KMS-11 (cell line): ENCODE data around the gene MAGEL2.

Experiments
- H2AFZ ChIP-seq: fragments of 200-600 bp; sonication (generic); 2 replicates; pipeline ENCODE4 v1.6.1; 2016; ENCODE audit warnings: antibody characterized with exemption, mixed run types, low read depth
- H3K27ac ChIP-seq: fragments of 200-600 bp; sonication (generic); 2 replicates; pipeline ENCODE4 v1.6.1; 2016; ENCODE audit warnings: mild to moderate bottlenecking, mixed run types
- H3K27me3 ChIP-seq: fragments of 200-600 bp; sonication (generic); 2 replicates; pipeline ENCODE4 v1.6.1; 2017; ENCODE audit warnings: mild to moderate bottlenecking, low read depth, mixed run types, moderate library complexity; ENCODE audit not compliant: insufficient read depth
- H3K36me3 ChIP-seq: fragments of 200-600 bp; sonication (generic); 2 replicates; pipeline ENCODE4 v1.6.1; 2017; ENCODE audit warnings: mild to moderate bottlenecking, mixed run types; ENCODE audit not compliant: insufficient read depth
- H3K4me1 ChIP-seq: fragments of 200-600 bp; sonication (generic); 2 replicates; pipeline ENCODE4 v1.6.1; 2016; ENCODE audit warnings: mild to moderate bottlenecking, low read depth, mixed run types; ENCODE audit not compliant: poor library complexity, severe bottlenecking
- H3K4me2 ChIP-seq: fragments of 200-600 bp; sonication (generic); 2 replicates; pipeline ENCODE4 v1.7.0; 2016; ENCODE audit warnings: mild to moderate bottlenecking, mixed run types
- H3K4me3 ChIP-seq: fragments of 200-600 bp; sonication (generic); IDR thresholded peaks from 2 replicates; pipeline ENCODE4 v1.6.1; 2017; ENCODE audit warnings: low read depth, low read length, mixed read lengths; ENCODE audit not compliant: insufficient read depth
- H3K79me2 ChIP-seq: fragments of 200-600 bp; sonication (generic); 2 replicates; pipeline ENCODE4 v1.6.1; 2016; ENCODE audit warnings: low read depth, mixed run types; ENCODE audit not compliant: insufficient read depth
- H3K9ac ChIP-seq: fragments of 200-600 bp; sonication (generic); 2 replicates; pipeline ENCODE4 v1.6.1; 2016; ENCODE audit warnings: mild to moderate bottlenecking, mixed run types
- H4K20me1 ChIP-seq: fragments of 200-600 bp; sonication (generic); 2 replicates; pipeline ENCODE4 v1.6.1; 2016; ENCODE audit warnings: mild to moderate bottlenecking, mixed run types; ENCODE audit not compliant: insufficient read depth
- TF ChIP-seq, protein P1 (sequence below): fragments of 200-600 bp; sonication (generic); conservative IDR thresholded peaks from 2 replicates; pipeline ENCODE4 v1.6.1; 2017; ENCODE audit warnings: low read depth, mild to moderate bottlenecking, antibody characterized with exemption, low read length, moderate library complexity, mixed read lengths

The MAGEL2 gene

DNA sequence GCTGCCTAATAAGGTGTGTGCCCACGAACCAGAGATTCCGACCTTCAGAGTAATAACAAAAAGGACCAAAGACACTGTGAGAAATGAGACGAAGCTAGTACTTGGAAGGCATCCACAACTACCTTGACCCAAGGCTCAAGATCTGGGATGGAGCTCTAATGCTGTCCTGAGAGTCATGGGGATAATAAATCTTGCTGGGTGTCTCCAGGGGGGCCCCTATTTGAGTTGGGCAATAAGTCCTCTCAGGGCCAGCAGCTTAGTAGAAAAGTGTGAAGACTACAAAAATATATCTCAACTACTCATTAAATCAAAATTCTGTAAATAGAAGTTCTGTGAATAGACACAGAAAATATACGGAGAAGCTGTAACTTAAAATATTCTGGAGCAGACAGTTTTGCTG, 42.3 kb upstream of the MAGEL2 start:
- Histone ChIP-seq H3K27me3 (no peaks in the 10 kb centered on the region), H3K36me3 (no peaks in the 10 kb centered on the region), H4K20me1 (no peaks in the 10 kb centered on the region), H3K27ac (no peak overlapping the region), H3K4me2 (no peak overlapping the region), H2AFZ (no peak overlapping the region), H3K4me1 (no peaks in the 10 kb centered on the region), H3K9ac (no peak overlapping the region), H3K4me3 (no peak overlapping the region), H3K79me2 (no peaks in the 10 kb centered on the region)
- TF ChIP-seq, protein P1, sequence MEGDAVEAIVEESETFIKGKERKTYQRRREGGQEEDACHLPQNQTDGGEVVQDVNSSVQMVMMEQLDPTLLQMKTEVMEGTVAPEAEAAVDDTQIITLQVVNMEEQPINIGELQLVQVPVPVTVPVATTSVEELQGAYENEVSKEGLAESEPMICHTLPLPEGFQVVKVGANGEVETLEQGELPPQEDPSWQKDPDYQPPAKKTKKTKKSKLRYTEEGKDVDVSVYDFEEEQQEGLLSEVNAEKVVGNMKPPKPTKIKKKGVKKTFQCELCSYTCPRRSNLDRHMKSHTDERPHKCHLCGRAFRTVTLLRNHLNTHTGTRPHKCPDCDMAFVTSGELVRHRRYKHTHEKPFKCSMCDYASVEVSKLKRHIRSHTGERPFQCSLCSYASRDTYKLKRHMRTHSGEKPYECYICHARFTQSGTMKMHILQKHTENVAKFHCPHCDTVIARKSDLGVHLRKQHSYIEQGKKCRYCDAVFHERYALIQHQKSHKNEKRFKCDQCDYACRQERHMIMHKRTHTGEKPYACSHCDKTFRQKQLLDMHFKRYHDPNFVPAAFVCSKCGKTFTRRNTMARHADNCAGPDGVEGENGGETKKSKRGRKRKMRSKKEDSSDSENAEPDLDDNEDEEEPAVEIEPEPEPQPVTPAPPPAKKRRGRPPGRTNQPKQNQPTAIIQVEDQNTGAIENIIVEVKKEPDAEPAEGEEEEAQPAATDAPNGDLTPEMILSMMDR, result no peak

DNA sequence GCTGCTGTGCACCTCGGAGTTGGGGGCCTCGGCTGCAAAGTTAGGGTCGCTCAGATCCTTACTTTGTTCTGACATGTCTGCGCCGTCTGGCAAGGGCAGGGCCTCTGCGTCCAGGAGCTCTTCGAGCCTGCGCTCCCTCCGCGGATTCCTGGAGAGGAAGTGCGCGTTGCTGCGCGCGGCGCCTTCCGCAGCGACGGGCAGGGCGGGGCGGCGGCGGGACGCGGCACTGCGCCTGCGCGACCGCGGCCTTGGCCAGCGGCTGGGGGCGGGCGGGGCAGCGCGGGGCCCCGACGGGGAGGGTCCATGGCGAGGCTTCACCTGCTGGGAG, 39.4 kb upstream of the MAGEL2 start, which contains the start of gene NDN:
Gene NDN, minus strand, starts transcription at position 163 of the 328 bp plus-strand sequence. Its CDS starts 88 bp downstream, at position 75.
- no peak within 1 kb of the TSS for H3K9ac ChIP-seq
- no peak within 1 kb of the TSS for H2AFZ ChIP-seq
- no peaks in the 10 kb centered on the region for H3K36me3 ChIP-seq
- no peaks in the 10 kb centered on the region for H3K27me3 ChIP-seq
- H3K79me2 ChIP-seq, result no peaks in the 10 kb centered on the region
- TF ChIP-seq, protein P1, result no peak
- no peak within 1 kb of the TSS for H3K27ac ChIP-seq
- H3K4me3 ChIP-seq, result no peak within 1 kb of the TSS
- no peaks in the 10 kb centered on the region for H4K20me1 ChIP-seq
- no peaks in the 10 kb centered on the region for H3K4me1 ChIP-seq
- H3K4me2 ChIP-seq, result no peak within 1 kb of the TSS

DNA sequence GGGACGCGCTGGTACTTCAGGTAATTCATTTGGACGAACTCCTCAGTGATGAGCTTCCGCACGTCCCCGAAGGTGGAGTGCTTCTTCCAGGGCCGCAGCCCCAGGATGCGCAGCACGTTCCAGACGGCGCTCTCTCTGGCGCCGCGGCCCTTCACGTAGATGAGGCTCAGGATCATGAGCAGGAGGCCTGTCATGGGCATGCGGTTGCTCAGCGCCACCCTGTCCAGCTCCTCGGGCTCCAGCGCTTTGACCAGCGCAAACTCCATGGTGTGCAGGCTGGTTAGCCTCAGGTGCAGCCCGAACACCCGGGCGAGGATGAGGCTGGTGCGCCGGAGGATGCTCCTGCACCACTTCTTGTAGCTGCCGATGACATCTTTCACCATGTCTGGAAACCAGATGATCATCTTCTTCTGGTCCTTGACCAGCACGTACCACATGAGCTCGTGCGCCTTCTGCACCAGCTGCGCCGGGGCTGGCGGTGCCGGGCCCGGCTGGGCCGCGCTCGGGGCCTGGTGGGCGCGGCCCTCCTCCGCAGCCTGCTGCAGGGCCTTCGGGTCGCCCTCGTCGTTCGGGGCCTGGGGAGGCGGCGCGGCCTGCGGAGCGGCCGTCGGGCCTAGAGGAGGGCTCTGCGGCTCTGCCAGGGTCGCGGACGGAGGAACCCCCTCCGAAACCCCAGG, 38.9 kb upstream of the MAGEL2 start:
- Histone ChIP-seq H3K4me3 (no peak overlapping the region), H3K4me2 (no peak overlapping the region), H3K4me1 (no peaks in the 10 kb centered on the region), H3K36me3 (no peaks in the 10 kb centered on the region), H4K20me1 (no peaks in the 10 kb centered on the region), H3K9ac (no peak overlapping the region), H3K79me2 (no peaks in the 10 kb centered on the region), H2AFZ (no peak overlapping the region), H3K27me3 (no peaks in the 10 kb centered on the region), H3K27ac (no peak overlapping the region)
- TF ChIP-seq, protein P1, result no peak

DNA sequence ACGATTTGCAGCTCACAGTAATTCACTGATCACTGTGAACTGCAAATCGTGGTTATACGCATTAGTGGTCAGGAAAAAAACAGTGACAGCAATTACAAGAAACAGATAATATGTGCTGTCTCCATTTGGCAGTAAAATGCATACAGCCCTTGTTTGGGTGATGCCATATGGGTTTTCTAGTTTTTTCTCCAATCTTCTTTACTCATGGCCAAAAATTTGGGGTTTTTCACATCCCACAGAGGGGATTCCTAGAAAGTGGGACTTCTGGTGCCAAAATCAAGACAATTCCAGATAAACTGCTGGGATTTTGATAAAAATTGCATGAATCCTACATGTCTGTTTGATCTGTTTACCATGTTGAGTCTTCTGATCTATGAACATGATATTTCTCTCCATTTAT, 23.8 kb upstream of the MAGEL2 start:
- H3K27me3 ChIP-seq, result no peaks in the 10 kb centered on the region
- H3K4me1 ChIP-seq, result no peaks in the 10 kb centered on the region
- no peak overlapping the region for H3K9ac ChIP-seq
- no peak overlapping the region for H3K27ac ChIP-seq
- no peaks in the 10 kb centered on the region for H4K20me1 ChIP-seq
- TF ChIP-seq, protein P1, result no peak
- no peak overlapping the region for H2AFZ ChIP-seq
- H3K4me3 ChIP-seq, result no peak overlapping the region
- no peaks in the 10 kb centered on the region for H3K79me2 ChIP-seq
- no peak overlapping the region for H3K4me2 ChIP-seq
- H3K36me3 ChIP-seq, result no peaks in the 10 kb centered on the region
